SU-DHL-6 (cell line): ENCODE results near the gene CA5B.
A peak's percentile ranks its signal among the peaks of the same experiment; 100 is the strongest.

ENCODE experiments used
- H2AFZ ChIP-seq: fragments of 200-600 bp; sonication (generic); 2 replicates; pipeline ENCODE4 v1.6.1; 2014; ENCODE audit warnings: low read depth, mild to moderate bottlenecking, moderate library complexity, mixed read lengths, antibody characterized with exemption, low read length; ENCODE audit not compliant: severe bottlenecking
- H3F3A ChIP-seq: fragments of 200-600 bp; shearing (Covaris generic); 2 replicates; pipeline ENCODE4 v1.6.0; 2016; ENCODE audit warnings: antibody characterized with exemption, mild to moderate bottlenecking; ENCODE audit not compliant: insufficient read depth
- H3K27ac ChIP-seq: fragments of 200-600 bp; sonication (generic); 2 replicates; pipeline ENCODE4 v1.5.1; 2016; ENCODE audit warnings: low read depth, mild to moderate bottlenecking, low read length, moderate library complexity, mixed read lengths
- H3K27me3 ChIP-seq: fragments of 200-600 bp; sonication (generic), shearing (Covaris generic); 2 replicates; pipeline ENCODE4 v1.6.0; 2014; ENCODE audit warnings: mild to moderate bottlenecking, low read length
- H3K36me3 ChIP-seq: fragments of 200-600 bp; sonication (generic); 2 replicates; pipeline ENCODE4 v1.6.1; 2014; ENCODE audit warnings: mild to moderate bottlenecking, low read length, mixed read lengths
- H3K4me2 ChIP-seq: fragments of 300-600, 200-600 bp; shearing (Covaris generic), sonication (generic); 2 replicates; pipeline ENCODE4 v1.6.0; 2014; ENCODE audit warnings: low read length, low read depth, mild to moderate bottlenecking; ENCODE audit not compliant: poor library complexity, severe bottlenecking
- H3K4me3 ChIP-seq: fragments of 200-600 bp; sonication (generic); 2 replicates; pipeline ENCODE4 v1.5.1; 2014; ENCODE audit warnings: antibody characterized with exemption, low read length, mild to moderate bottlenecking, mixed read lengths; ENCODE audit not compliant: insufficient read depth, poor library complexity, severe bottlenecking
- H3K79me2 ChIP-seq: fragments of 200-600 bp; sonication (generic); 2 replicates; pipeline ENCODE4 v1.6.1; 2014; ENCODE audit warnings: mild to moderate bottlenecking, low read length, moderate library complexity; ENCODE audit not compliant: insufficient read depth
- H3K9ac ChIP-seq: fragments of 200-600 bp; sonication (generic); 2 replicates; pipeline ENCODE4 v1.7.0; 2014; ENCODE audit warnings: mild to moderate bottlenecking, low read length
- H3K9me2 ChIP-seq: fragments of 200-600 bp; sonication (generic); replicated peaks from 2 replicates; pipeline ENCODE4 v1.6.1; 2014; ENCODE audit warnings: low read length; ENCODE audit not compliant: insufficient read depth
- H3K9me3 ChIP-seq: fragments of 200-600 bp; sonication (generic); 2 replicates; pipeline ENCODE4 v1.6.1; 2014; ENCODE audit warnings: low read length, mixed read lengths; ENCODE audit not compliant: insufficient read depth
- H4K20me1 ChIP-seq: fragments of 200-600 bp; sonication (generic); 2 replicates; pipeline ENCODE4 v1.6.1; 2014; ENCODE audit warnings: low read depth, mild to moderate bottlenecking, antibody characterized with exemption, low read length, moderate library complexity, mixed read lengths
- EZH2phosphoT487 ChIP-seq: fragments of 200-600 bp; sonication (generic), shearing (Covaris generic); conservative IDR thresholded peaks from 2 replicates; pipeline ENCODE4 v1.6.1; 2018; ENCODE audit warnings: mild to moderate bottlenecking, antibody characterized with exemption, low read length, moderate library complexity, mixed read lengths
- TF ChIP-seq, protein P1 (sequence below): fragments of 200-600 bp; sonication (generic); IDR thresholded peaks from one replicate; pipeline ENCODE4 v1.5.1; 2017; ENCODE audit warnings: antibody characterized with exemption, mild to moderate bottlenecking, low read length, moderate library complexity; ENCODE audit not compliant: insufficient read depth, poor library complexity, severe bottlenecking

Gene CA5B

DNA sequence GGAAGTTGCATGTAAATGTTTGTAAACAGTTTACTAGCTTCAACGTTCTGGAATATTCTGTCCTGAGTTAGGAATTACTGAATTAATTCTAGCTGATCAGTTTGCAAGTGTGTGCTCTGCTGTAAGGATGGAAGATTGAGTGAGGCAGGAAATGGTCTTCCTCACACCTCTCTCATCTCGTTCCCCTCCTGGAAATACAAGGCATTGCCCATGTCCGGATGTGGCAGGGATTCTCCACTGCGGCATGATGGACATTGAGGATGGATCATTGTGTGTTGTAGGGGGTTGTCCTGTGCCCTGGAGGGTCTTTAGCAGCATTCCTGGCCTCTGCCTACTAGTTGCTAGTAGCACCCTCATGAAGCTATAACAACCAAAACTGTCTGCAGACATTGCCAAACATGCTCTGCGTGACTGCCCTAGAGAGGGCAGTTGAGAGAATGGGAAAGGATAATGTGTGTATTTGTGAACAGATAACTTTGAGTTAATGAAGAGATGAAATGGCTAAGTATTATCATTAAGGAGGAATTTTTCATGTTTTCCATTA, 12.6 kb downstream of the CA5B start:
- Histone ChIP-seq H3K79me2 (no peaks in the 10 kb centered on the region), H3K27ac (no peak overlapping the region), H4K20me1 (no peaks in the 10 kb centered on the region), H3K4me3 (no peak overlapping the region), H3K9ac (no peak overlapping the region), H3K4me2 (peak overlapping the region; percentile 17), H3K27me3 (no peaks in the 10 kb centered on the region), H3K9me3 (no peaks in the 10 kb centered on the region), H3K9me2 (no peaks in the 10 kb centered on the region), H3F3A (no peaks in the 10 kb centered on the region), H3K36me3 (no peaks in the 10 kb centered on the region), H2AFZ (no peak overlapping the region)
- TF ChIP-seq, protein P1, sequence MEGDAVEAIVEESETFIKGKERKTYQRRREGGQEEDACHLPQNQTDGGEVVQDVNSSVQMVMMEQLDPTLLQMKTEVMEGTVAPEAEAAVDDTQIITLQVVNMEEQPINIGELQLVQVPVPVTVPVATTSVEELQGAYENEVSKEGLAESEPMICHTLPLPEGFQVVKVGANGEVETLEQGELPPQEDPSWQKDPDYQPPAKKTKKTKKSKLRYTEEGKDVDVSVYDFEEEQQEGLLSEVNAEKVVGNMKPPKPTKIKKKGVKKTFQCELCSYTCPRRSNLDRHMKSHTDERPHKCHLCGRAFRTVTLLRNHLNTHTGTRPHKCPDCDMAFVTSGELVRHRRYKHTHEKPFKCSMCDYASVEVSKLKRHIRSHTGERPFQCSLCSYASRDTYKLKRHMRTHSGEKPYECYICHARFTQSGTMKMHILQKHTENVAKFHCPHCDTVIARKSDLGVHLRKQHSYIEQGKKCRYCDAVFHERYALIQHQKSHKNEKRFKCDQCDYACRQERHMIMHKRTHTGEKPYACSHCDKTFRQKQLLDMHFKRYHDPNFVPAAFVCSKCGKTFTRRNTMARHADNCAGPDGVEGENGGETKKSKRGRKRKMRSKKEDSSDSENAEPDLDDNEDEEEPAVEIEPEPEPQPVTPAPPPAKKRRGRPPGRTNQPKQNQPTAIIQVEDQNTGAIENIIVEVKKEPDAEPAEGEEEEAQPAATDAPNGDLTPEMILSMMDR: no peak
- no peak for TF ChIP-seq EZH2phosphoT487

DNA sequence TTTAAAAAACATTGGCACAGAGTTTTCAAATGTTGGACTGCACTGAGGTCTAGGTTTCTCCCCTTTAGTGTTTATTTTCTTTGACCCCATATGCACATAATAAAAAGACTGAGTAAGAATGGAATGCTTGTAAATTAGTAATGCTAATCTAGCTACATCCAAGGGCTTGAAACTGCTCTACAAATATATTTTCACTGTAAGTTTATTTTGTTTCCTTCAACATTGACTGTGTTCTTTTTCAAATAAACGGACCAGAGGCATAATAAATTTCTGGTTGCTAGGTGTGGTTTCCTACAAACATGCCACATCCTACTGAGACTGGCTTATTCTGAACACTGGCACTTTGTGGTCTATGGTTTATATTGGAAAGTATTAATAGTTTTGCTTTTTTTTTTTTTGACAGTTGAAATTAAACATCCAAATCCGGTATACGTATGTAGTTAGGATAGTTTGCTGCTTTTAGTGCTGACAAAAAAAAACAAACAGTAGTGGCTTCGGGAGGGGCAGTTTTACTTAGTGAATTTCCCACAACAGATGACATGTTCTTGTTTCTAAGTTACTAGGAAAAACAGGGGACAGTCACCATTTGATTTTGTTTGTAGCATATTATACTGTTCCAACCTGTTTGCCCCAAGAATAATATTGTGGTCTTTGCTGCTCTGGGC, 13.2 kb downstream of the CA5B start:
- no peak overlapping the region for H3K4me2 ChIP-seq
- no peaks in the 10 kb centered on the region for H3K9me3 ChIP-seq
- H3K4me3 ChIP-seq: no peak overlapping the region
- TF ChIP-seq, protein P1: no peak
- no peak overlapping the region for H3K9ac ChIP-seq
- H3K9me2 ChIP-seq: no peaks in the 10 kb centered on the region
- no peaks in the 10 kb centered on the region for H3F3A ChIP-seq
- no peaks in the 10 kb centered on the region for H3K27me3 ChIP-seq
- no peaks in the 10 kb centered on the region for H3K79me2 ChIP-seq
- no peak overlapping the region for H3K27ac ChIP-seq
- H3K36me3 ChIP-seq: no peaks in the 10 kb centered on the region
- H4K20me1 ChIP-seq: no peaks in the 10 kb centered on the region
- H2AFZ ChIP-seq: no peak overlapping the region

DNA sequence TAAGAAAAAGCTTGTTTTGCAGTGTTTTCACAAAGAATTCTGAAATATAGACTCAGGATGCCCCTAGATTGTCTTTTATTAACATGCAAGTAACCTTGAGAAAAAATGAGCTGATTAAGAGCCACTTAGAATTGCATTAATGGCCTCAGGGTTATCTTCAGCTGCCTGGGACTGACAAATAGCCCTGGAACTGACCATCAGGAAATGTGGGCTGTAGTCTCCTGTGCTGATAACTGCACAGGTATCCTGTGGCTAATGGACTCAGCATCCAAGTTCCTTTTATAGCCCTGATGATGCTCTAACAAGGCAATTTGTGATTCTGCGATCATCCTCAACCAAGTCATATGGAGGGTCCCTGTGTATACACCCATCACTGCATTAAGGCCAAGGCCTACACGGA, 17.0 kb downstream of the CA5B start:
- Histone ChIP-seq H2AFZ (no peak overlapping the region), H3K4me2 (no peak overlapping the region), H3K79me2 (no peaks in the 10 kb centered on the region), H3K36me3 (no peaks in the 10 kb centered on the region), H3F3A (no peaks in the 10 kb centered on the region), H3K27ac (no peak overlapping the region), H3K9me3 (no peaks in the 10 kb centered on the region), H4K20me1 (no peaks in the 10 kb centered on the region), H3K4me3 (no peak overlapping the region), H3K9ac (no peak overlapping the region), H3K27me3 (no peaks in the 10 kb centered on the region), H3K9me2 (no peaks in the 10 kb centered on the region)
- TF ChIP-seq, protein P1: no peak
- TF ChIP-seq EZH2phosphoT487: no peak
